Neuronal stem cell (in vitro differentiated cells): ENCODE measurements around the gene SSBP1.
A peak's percentile ranks its signal among the peaks of the same experiment; 100 is the strongest.

ENCODE experiments used
- DNase-seq: peaks from one replicate; pipeline ENCODE4 v3.0.0-alpha.2; 2013; ENCODE audit warnings: low spot score
- H2AFZ ChIP-seq: one replicate; pipeline ENCODE4 v1.6.1; 2013; ENCODE audit warnings: mild to moderate bottlenecking, low read length, inconsistent platforms
- H2AK5ac ChIP-seq: 2 replicates; pipeline ENCODE4 v1.6.1; 2013; ENCODE audit warnings: low read depth, mild to moderate bottlenecking, inconsistent platforms, low read length, moderate library complexity, mixed read lengths
- H2BK120ac ChIP-seq: 2 replicates; pipeline ENCODE4 v1.6.1; 2013; ENCODE audit warnings: low read depth, mild to moderate bottlenecking, inconsistent platforms, low read length, moderate library complexity, mixed read lengths
- H2BK12ac ChIP-seq: one replicate; pipeline ENCODE4 v1.6.1; 2013; ENCODE audit warnings: low read length, inconsistent platforms
- H2BK15ac ChIP-seq: 2 replicates; pipeline ENCODE4 v1.6.1; 2013; ENCODE audit warnings: mild to moderate bottlenecking, low read length, inconsistent platforms, mixed read lengths
- H2BK5ac ChIP-seq: one replicate; pipeline ENCODE4 v1.6.1; 2013; ENCODE audit warnings: inconsistent platforms, mild to moderate bottlenecking, low read length, moderate library complexity
- H3K14ac ChIP-seq: one replicate; pipeline ENCODE4 v1.6.1; 2013; ENCODE audit warnings: low read length, inconsistent platforms
- H3K18ac ChIP-seq: 2 replicates; pipeline ENCODE4 v1.6.1; 2013; ENCODE audit warnings: low read length, inconsistent platforms
- H3K23ac ChIP-seq: 2 replicates; pipeline ENCODE4 v1.6.1; 2013; ENCODE audit warnings: low read depth, mild to moderate bottlenecking, mixed read lengths, low read length, inconsistent platforms; ENCODE audit not compliant: poor library complexity
- H3K27ac ChIP-seq: replicated peaks from 3 replicates; pipeline ENCODE4 v1.5.1; 2013; ENCODE audit warnings: low read length, inconsistent platforms
- H3K27me3 ChIP-seq, 3 experiments: 2 replicates each; pipeline ENCODE4 v1.6.1; 2013; ENCODE audit warnings: low read length in 3 of 3, mild to moderate bottlenecking in 2 of 3, inconsistent platforms in 1 of 3, low read depth in 1 of 3, mixed read lengths in 1 of 3, moderate library complexity in 1 of 3; ENCODE audit not compliant: control insufficient read depth in 3 of 3, insufficient read depth in 3 of 3
- H3K36me3 ChIP-seq, 2 donors: replicated peaks in 1 of 2; 2 replicates each; pipeline ENCODE4 v1.6.1; 2013; ENCODE audit warnings: low read length in 2 of 2; ENCODE audit not compliant: control insufficient read depth in 2 of 2, insufficient read depth in 2 of 2
- H3K4ac ChIP-seq: 2 replicates; pipeline ENCODE4 v1.6.1; 2013; ENCODE audit warnings: inconsistent platforms, mild to moderate bottlenecking, low read length, moderate library complexity
- H3K4me1 ChIP-seq, 2 donors: 1 replicate in 1 of 2; 2 replicates in 1 of 2; pipeline ENCODE4 v1.6.1; 2013; ENCODE audit warnings: low read length in 2 of 2, low read depth in 1 of 2; ENCODE audit not compliant: control insufficient read depth in 2 of 2, insufficient read depth in 1 of 2
- H3K4me2 ChIP-seq: one replicate; pipeline ENCODE4 v1.6.1; 2013; ENCODE audit warnings: mild to moderate bottlenecking, low read length, inconsistent platforms; ENCODE audit not compliant: insufficient read depth, poor library complexity, severe bottlenecking
- H3K4me3 ChIP-seq, 2 donors: 2 replicates each; pipeline ENCODE4 v1.5.1; 2013; ENCODE audit warnings: low read length in 2 of 2, mild to moderate bottlenecking in 2 of 2, inconsistent platforms in 1 of 2, moderate library complexity in 1 of 2
- H3K79me1 ChIP-seq: one replicate; pipeline ENCODE4 v1.6.1; 2013; ENCODE audit warnings: low read depth, mild to moderate bottlenecking, inconsistent platforms, low read length, moderate library complexity
- H3K9ac ChIP-seq: one replicate; pipeline ENCODE4 v1.6.1; 2013; ENCODE audit warnings: mild to moderate bottlenecking, low read depth, low read length, inconsistent platforms; ENCODE audit not compliant: poor library complexity
- H3K9me3 ChIP-seq, 2 donors: replicated peaks in 1 of 2; 2 replicates each; pipeline versions ENCODE3 to v1.6.1; 2013; ENCODE audit warnings: low read length in 2 of 2, mild to moderate bottlenecking in 2 of 2, inconsistent platforms in 1 of 2, low read depth in 1 of 2, mixed read lengths in 1 of 2, moderate library complexity in 1 of 2; ENCODE audit not compliant: control insufficient read depth in 2 of 2, insufficient read depth in 1 of 2
- H4K8ac ChIP-seq: one replicate; pipeline ENCODE4 v1.6.1; 2013; ENCODE audit warnings: low read depth, mild to moderate bottlenecking, inconsistent platforms, low read length, moderate library complexity
- H4K91ac ChIP-seq: one replicate; pipeline ENCODE4 v1.6.1; 2013; ENCODE audit warnings: low read length, low read depth, mild to moderate bottlenecking, inconsistent platforms; ENCODE audit not compliant: poor library complexity
- WGBS, 2 donors: extraction: QIAGEN DNeasy Blood & Tissue Kit; methylation state at CpG; one replicate each; pipeline ENCODE4 v1.1.7; 2013; ENCODE audit warnings: missing lambda C conversion rate in 2 of 2, mixed read lengths in 1 of 2; ENCODE audit not compliant: insufficient read length in 2 of 2, insufficient replicate concordance in 1 of 2; ENCODE audit errors: extremely low coverage in 2 of 2; 5-methylcytosine and 5-hydroxymethylcytosine counted together

Gene SSBP1

GRCh38 chr7:141698247-141699015 lies 39.7 kb upstream of the SSBP1 start:
- H4K8ac ChIP-seq: no peak overlapping the region
- no peak overlapping the region for H3K23ac ChIP-seq
- H3K4me3 ChIP-seq: no peak overlapping the region
- no peak overlapping the region for H2BK120ac ChIP-seq
- no peaks in the 10 kb centered on the region for H3K9me3 ChIP-seq
- no peak overlapping the region for H3K18ac ChIP-seq
- no peaks in the 10 kb centered on the region for H3K79me1 ChIP-seq
- H3K36me3 ChIP-seq: no peaks in the 10 kb centered on the region
- H3K14ac ChIP-seq: no peak overlapping the region
- H2BK12ac ChIP-seq: no peak overlapping the region
- DNase-seq: no peak
- H3K4me1 ChIP-seq: peaks cover 10 to 11% of the 10 kb centered on the region in 2 donors
- WGBS, 2 donors: no CpG with 5 or more reads among the region's 1 CpG
- no peak overlapping the region for H2BK15ac ChIP-seq
- H3K27me3 ChIP-seq: peaks cover 0 to 14% (median 6%) of the 10 kb centered on the region in 3 experiments
- no peak overlapping the region for H3K9ac ChIP-seq
- no peak overlapping the region for H3K4me2 ChIP-seq
- H2BK5ac ChIP-seq: no peak overlapping the region
- H2AK5ac ChIP-seq: no peak overlapping the region
- H4K91ac ChIP-seq: no peak overlapping the region
- no peak overlapping the region for H3K4ac ChIP-seq
- no peak overlapping the region for H2AFZ ChIP-seq
- H3K27ac ChIP-seq: no peak overlapping the region

GRCh38 chr7:141699860-141700259 lies 38.3 kb upstream of the SSBP1 start:
- no peak for DNase-seq
- Histone ChIP-seq H3K4me1 (peaks cover 11 to 14% of the 10 kb centered on the region in 2 donors), H3K79me1 (no peaks in the 10 kb centered on the region), H4K91ac (no peak overlapping the region), H3K27ac (no peak overlapping the region), H3K36me3 (no peaks in the 10 kb centered on the region), H3K23ac (no peak overlapping the region), H3K14ac (no peak overlapping the region), H2AFZ (no peak overlapping the region), H3K27me3 (peaks cover 0 to 15% (median 8%) of the 10 kb centered on the region in 3 experiments), H3K4me2 (no peak overlapping the region), H3K9me3 (no peaks in the 10 kb centered on the region), H2AK5ac (no peak overlapping the region), H3K4ac (no peak overlapping the region), H2BK12ac (no peak overlapping the region), H3K18ac (no peak overlapping the region), H3K4me3 (no peak overlapping the region), H4K8ac (no peak overlapping the region), H2BK120ac (no peak overlapping the region), H2BK15ac (no peak overlapping the region), H3K9ac (no peak overlapping the region), H2BK5ac (no peak overlapping the region)
- WGBS, 2 donors: no CpG with 5 or more reads among the region's 3 CpGs

GRCh38 chr7:141700296-141700847 lies 37.8 kb upstream of the SSBP1 start:
- Histone ChIP-seq H2BK5ac (no peak overlapping the region), H3K4me3 (peak overlapping the region in 1 of 2 donors; percentile 60), H3K9ac (no peak overlapping the region), H3K79me1 (no peaks in the 10 kb centered on the region), H3K4me2 (no peak overlapping the region), H2BK15ac (no peak overlapping the region), H2AFZ (no peak overlapping the region), H3K27me3 (peaks cover 0 to 15% (median 8%) of the 10 kb centered on the region in 3 experiments), H3K27ac (no peak overlapping the region), H3K23ac (no peak overlapping the region), H4K91ac (no peak overlapping the region), H2AK5ac (no peak overlapping the region), H3K9me3 (no peaks in the 10 kb centered on the region), H3K4ac (no peak overlapping the region), H2BK12ac (no peak overlapping the region), H3K36me3 (no peaks in the 10 kb centered on the region), H3K4me1 (peaks cover 11 to 14% of the 10 kb centered on the region in 2 donors), H3K14ac (no peak overlapping the region), H3K18ac (no peak overlapping the region), H2BK120ac (no peak overlapping the region), H4K8ac (no peak overlapping the region)
- DNase-seq: no peak
- WGBS, 2 donors: no CpG with 5 or more reads among the region's 5 CpGs

GRCh38 chr7:141700848-141701371 lies 37.2 kb upstream of the SSBP1 start:
- Histone ChIP-seq H2BK15ac (no peak overlapping the region), H3K18ac (no peak overlapping the region), H3K9me3 (no peaks in the 10 kb centered on the region), H4K8ac (no peak overlapping the region), H3K27ac (no peak overlapping the region), H3K4me3 (peak overlapping the region; percentile 60 to 72), H3K4me2 (peak overlapping the region; percentile 37), H3K36me3 (no peaks in the 10 kb centered on the region), H3K27me3 (peaks cover 0 to 15% (median 8%) of the 10 kb centered on the region in 3 experiments), H3K79me1 (no peaks in the 10 kb centered on the region), H3K14ac (no peak overlapping the region), H3K23ac (no peak overlapping the region), H3K4ac (no peak overlapping the region), H2BK5ac (no peak overlapping the region), H3K4me1 (peaks cover 11 to 12% of the 10 kb centered on the region in 2 donors), H3K9ac (no peak overlapping the region), H2BK12ac (no peak overlapping the region), H4K91ac (no peak overlapping the region), H2BK120ac (no peak overlapping the region), H2AFZ (peak overlapping the region; percentile 48), H2AK5ac (no peak overlapping the region)
- WGBS, 2 donors: no CpG with 5 or more reads among the region's 20 CpGs
- DNase-seq: no peak
